Mesendoderm (in vitro differentiated cells): Measurements from ENCODE around the gene RPN2.

Source experiments
- DNase-seq: peaks from one replicate; pipeline ENCODE4 v3.0.0; 2013
- H2AK5ac ChIP-seq: 2 replicates; pipeline ENCODE4 v1.6.1; 2013; ENCODE audit warnings: low read length, inconsistent platforms
- H2BK120ac ChIP-seq: 2 replicates; pipeline ENCODE4 v1.6.1; 2013; ENCODE audit warnings: low read depth, mild to moderate bottlenecking, low read length, moderate library complexity, mixed read lengths
- H2BK15ac ChIP-seq: replicated peaks from 2 replicates; pipeline ENCODE4 v1.6.1; 2013; ENCODE audit warnings: low read depth, mild to moderate bottlenecking, moderate library complexity
- H2BK5ac ChIP-seq: 2 replicates; pipeline ENCODE4 v1.6.1; 2013; ENCODE audit warnings: low read length, inconsistent platforms
- H3K18ac ChIP-seq: 2 replicates; pipeline ENCODE4 v1.6.1; 2013; ENCODE audit warnings: mild to moderate bottlenecking, low read length, mixed read lengths
- H3K23ac ChIP-seq: one replicate; pipeline ENCODE4 v1.6.1; 2013; ENCODE audit warnings: low read length
- H3K27ac ChIP-seq: 2 replicates; pipeline ENCODE4 v1.5.1; 2013; ENCODE audit warnings: low read depth, mild to moderate bottlenecking, inconsistent platforms, low read length, moderate library complexity
- H3K27me3 ChIP-seq: 2 replicates; pipeline ENCODE4 v1.6.1; 2013; ENCODE audit warnings: low read length, control low read depth, mild to moderate bottlenecking, inconsistent platforms; ENCODE audit not compliant: insufficient read depth, poor library complexity
- H3K36me3 ChIP-seq: 2 replicates; pipeline ENCODE4 v1.6.1; 2013; ENCODE audit warnings: low read length, inconsistent platforms; ENCODE audit not compliant: control insufficient read depth, insufficient read depth
- H3K4ac ChIP-seq: one replicate; pipeline ENCODE4 v1.6.1; 2013; ENCODE audit warnings: low read depth, mild to moderate bottlenecking, low read length, moderate library complexity
- H3K4me1 ChIP-seq: 2 replicates; pipeline ENCODE4 v1.6.1; 2013; ENCODE audit warnings: low read depth, low read length, inconsistent platforms; ENCODE audit not compliant: control insufficient read depth
- H3K4me2 ChIP-seq: 2 replicates; pipeline ENCODE4 v1.6.1; 2013; ENCODE audit warnings: low read length
- H3K4me3 ChIP-seq: 2 replicates; pipeline ENCODE4 v1.5.1; 2013; ENCODE audit warnings: mild to moderate bottlenecking, low read length
- H3K56ac ChIP-seq: one replicate; pipeline ENCODE4 v1.6.1; 2013; ENCODE audit warnings: low read length
- H3K79me1 ChIP-seq: 2 replicates; pipeline ENCODE4 v1.6.1; 2013; ENCODE audit warnings: low read length, inconsistent platforms
- H3K79me2 ChIP-seq: 2 replicates; pipeline ENCODE4 v1.6.1; 2013; ENCODE audit warnings: mild to moderate bottlenecking, low read length; ENCODE audit not compliant: control insufficient read depth, insufficient read depth
- H3K9ac ChIP-seq: 2 replicates; pipeline ENCODE4 v1.6.1; 2013; ENCODE audit warnings: low read length, inconsistent platforms
- H4K5ac ChIP-seq: one replicate; pipeline ENCODE4 v1.6.1; 2013; ENCODE audit warnings: low read length
- H4K8ac ChIP-seq: one replicate; pipeline ENCODE4 v1.6.1; 2013; ENCODE audit warnings: low read depth, mild to moderate bottlenecking, control low read depth, low read length, moderate library complexity
- WGBS: extraction: QIAGEN DNeasy Blood & Tissue Kit; methylation state at CpG from one replicate; pipeline ENCODE4 v1.1.7; 2013; ENCODE audit warnings: low lambda C conversion rate, missing lambda C conversion rate; ENCODE audit not compliant: insufficient coverage; ENCODE audit errors: extremely low coverage; 5-methylcytosine and 5-hydroxymethylcytosine counted together

Gene RPN2

DNA sequence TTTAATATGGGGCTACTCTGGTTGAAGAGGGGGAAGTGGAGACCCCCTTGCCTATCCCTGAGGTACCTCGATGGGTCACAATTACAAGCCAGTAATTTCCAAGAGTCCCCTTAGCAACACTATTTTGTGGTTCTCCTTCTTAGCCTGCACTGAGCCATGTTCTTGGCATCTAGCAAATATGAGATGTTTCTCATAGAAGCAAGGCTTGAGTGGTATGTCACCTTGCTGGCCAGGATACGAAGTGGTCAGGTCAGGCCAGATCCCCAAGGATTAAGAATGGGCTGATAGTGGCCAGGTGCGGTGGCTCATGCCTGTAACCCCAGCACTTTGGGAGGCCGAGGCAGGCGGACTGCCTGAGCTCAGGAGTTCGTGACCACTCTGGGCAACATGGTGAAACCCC is 84.6 kb downstream of the RPN2 start:
- no CpG with 5 or more reads among the region's 6 CpGs for WGBS
- no peaks in the 10 kb centered on the region for H3K36me3 ChIP-seq
- no peak overlapping the region for H2BK15ac ChIP-seq
- no peak overlapping the region for H3K23ac ChIP-seq
- no peaks in the 10 kb centered on the region for H3K27me3 ChIP-seq
- H4K8ac ChIP-seq: no peak overlapping the region
- no peak overlapping the region for H3K56ac ChIP-seq
- H3K27ac ChIP-seq: no peak overlapping the region
- H3K4me1 ChIP-seq: no peaks in the 10 kb centered on the region
- no peak overlapping the region for H4K5ac ChIP-seq
- H3K79me1 ChIP-seq: no peaks in the 10 kb centered on the region
- H3K4me3 ChIP-seq: no peak overlapping the region
- H3K79me2 ChIP-seq: no peaks in the 10 kb centered on the region
- no peak for DNase-seq
- H2AK5ac ChIP-seq: no peak overlapping the region
- H3K9ac ChIP-seq: no peak overlapping the region
- H3K4ac ChIP-seq: no peak overlapping the region
- no peak overlapping the region for H3K4me2 ChIP-seq
- no peak overlapping the region for H3K18ac ChIP-seq
- no peak overlapping the region for H2BK5ac ChIP-seq
- no peak overlapping the region for H2BK120ac ChIP-seq

DNA sequence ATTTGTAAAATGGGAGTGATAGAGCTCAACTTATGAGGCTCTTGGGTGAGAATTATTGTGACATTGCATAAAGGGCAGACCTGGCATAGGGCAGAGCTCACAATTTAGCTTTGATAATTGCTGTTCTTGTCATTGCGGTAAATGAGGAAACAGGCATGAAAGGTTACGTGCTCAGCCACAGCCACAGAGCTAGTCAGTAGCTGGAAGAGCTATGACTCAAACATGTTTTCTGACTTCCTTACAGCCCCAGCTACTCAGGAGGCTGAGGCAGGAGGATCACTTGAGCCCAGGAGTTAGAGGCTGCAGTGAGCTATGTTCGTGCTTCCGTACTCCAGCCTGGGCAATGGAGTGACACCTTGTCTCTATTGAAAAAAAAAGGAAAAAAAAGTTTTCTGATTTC is 86.0 kb downstream of the RPN2 start:
- Histone ChIP-seq H3K4me1 (no peaks in the 10 kb centered on the region), H3K36me3 (no peaks in the 10 kb centered on the region), H3K4me3 (no peak overlapping the region), H4K8ac (no peak overlapping the region), H2BK5ac (no peak overlapping the region), H3K27ac (no peak overlapping the region), H3K4ac (no peak overlapping the region), H3K23ac (no peak overlapping the region), H3K79me2 (no peaks in the 10 kb centered on the region), H3K9ac (no peak overlapping the region), H3K18ac (no peak overlapping the region), H3K79me1 (no peaks in the 10 kb centered on the region), H2AK5ac (no peak overlapping the region), H4K5ac (no peak overlapping the region), H2BK15ac (no peak overlapping the region), H2BK120ac (no peak overlapping the region), H3K4me2 (no peak overlapping the region), H3K56ac (no peak overlapping the region), H3K27me3 (no peaks in the 10 kb centered on the region)
- no peak for DNase-seq
- no CpG with 5 or more reads among the region's 4 CpGs for WGBS

DNA sequence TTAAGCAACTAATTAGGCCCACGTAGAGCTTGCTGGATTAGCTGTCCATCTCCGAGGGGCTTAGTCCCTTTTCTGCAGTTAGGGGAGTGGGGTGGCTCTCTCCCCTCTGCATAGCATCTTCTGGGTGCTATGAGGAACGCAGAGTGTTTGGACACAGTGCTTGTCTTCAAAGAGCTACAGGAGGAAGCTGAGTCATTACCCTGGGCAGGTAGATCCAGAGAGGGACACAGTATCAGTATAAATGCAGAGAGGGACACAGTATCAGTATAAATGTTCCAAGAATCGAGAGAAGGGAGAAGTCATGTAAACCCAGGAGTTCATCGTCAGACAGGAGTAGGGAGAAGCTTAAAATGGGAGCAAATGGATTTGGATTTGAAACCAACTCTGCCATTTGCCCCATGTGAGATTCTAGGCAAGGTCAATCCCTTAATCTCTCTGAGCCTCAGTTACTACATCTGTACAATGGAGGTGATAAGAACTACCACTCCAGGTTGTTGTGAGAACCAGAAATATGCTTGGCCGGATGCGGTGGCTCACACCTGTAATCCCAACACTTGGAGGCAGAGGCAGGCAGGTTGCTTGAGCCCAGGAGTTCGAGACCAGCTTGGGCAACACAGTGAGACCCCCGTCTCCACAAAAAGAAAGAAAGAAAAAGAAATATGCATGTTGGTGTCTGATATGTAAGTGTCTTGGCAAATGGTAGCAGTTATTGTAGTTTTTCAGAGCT is 88.0 kb downstream of the RPN2 start:
- Histone ChIP-seq H3K9ac (no peak overlapping the region), H3K79me1 (no peaks in the 10 kb centered on the region), H3K27ac (no peak overlapping the region), H3K79me2 (no peaks in the 10 kb centered on the region), H3K4me2 (no peak overlapping the region), H2BK15ac (no peak overlapping the region), H3K36me3 (no peaks in the 10 kb centered on the region), H3K27me3 (no peaks in the 10 kb centered on the region), H2BK120ac (no peak overlapping the region), H3K56ac (no peak overlapping the region), H3K4me1 (no peaks in the 10 kb centered on the region), H3K23ac (no peak overlapping the region), H3K4me3 (no peak overlapping the region), H2BK5ac (no peak overlapping the region), H3K4ac (no peak overlapping the region), H4K5ac (no peak overlapping the region), H2AK5ac (no peak overlapping the region), H3K18ac (no peak overlapping the region), H4K8ac (no peak overlapping the region)
- no peak for DNase-seq
- WGBS: no CpG with 5 or more reads among the region's 9 CpGs

DNA sequence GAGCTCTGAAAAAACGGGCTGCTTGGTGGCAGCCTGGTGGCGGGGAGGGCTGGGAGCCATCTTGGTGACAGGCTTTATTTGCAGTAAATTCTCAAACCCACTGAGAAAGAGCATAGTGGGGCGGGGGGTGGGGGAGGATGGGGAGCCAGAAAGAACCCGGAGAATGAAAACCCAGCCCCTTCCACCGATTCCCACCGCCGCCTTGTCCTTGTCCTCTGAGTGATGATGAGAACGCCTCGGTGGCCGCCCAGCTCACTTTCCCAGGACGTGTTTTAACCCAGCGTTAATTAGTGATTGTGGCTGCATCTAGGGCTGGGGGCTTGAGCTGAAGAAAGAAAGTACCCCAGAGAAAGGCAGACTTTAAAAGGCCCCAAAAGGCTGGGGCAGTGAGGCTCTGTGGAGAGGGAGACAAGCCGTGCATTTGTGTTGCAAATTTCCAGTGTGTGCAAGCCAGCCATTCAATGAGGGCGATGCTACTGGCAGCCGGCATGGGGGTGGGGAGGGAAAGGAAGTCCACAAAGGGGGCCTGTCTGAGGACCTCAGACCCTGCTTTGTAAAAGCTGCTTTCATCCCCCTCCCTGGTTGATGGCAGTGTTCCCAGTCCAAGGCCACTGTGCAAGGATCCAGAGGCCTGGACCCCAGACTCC is 88.7 kb downstream of the RPN2 start:
- H3K4me3 ChIP-seq: no peak overlapping the region
- no peak overlapping the region for H3K18ac ChIP-seq
- no peaks in the 10 kb centered on the region for H3K79me1 ChIP-seq
- H3K9ac ChIP-seq: no peak overlapping the region
- H3K4me2 ChIP-seq: no peak overlapping the region
- H3K23ac ChIP-seq: no peak overlapping the region
- no peaks in the 10 kb centered on the region for H3K79me2 ChIP-seq
- no peak overlapping the region for H3K4ac ChIP-seq
- H4K8ac ChIP-seq: no peak overlapping the region
- no peak overlapping the region for H2BK120ac ChIP-seq
- no CpG with 5 or more reads among the region's 15 CpGs for WGBS
- no peak overlapping the region for H4K5ac ChIP-seq
- H3K56ac ChIP-seq: no peak overlapping the region
- H3K27me3 ChIP-seq: no peaks in the 10 kb centered on the region
- DNase-seq: no peak
- no peak overlapping the region for H2BK15ac ChIP-seq
- no peak overlapping the region for H2AK5ac ChIP-seq
- H2BK5ac ChIP-seq: no peak overlapping the region
- H3K4me1 ChIP-seq: no peaks in the 10 kb centered on the region
- H3K36me3 ChIP-seq: no peaks in the 10 kb centered on the region
- H3K27ac ChIP-seq: no peak overlapping the region

DNA sequence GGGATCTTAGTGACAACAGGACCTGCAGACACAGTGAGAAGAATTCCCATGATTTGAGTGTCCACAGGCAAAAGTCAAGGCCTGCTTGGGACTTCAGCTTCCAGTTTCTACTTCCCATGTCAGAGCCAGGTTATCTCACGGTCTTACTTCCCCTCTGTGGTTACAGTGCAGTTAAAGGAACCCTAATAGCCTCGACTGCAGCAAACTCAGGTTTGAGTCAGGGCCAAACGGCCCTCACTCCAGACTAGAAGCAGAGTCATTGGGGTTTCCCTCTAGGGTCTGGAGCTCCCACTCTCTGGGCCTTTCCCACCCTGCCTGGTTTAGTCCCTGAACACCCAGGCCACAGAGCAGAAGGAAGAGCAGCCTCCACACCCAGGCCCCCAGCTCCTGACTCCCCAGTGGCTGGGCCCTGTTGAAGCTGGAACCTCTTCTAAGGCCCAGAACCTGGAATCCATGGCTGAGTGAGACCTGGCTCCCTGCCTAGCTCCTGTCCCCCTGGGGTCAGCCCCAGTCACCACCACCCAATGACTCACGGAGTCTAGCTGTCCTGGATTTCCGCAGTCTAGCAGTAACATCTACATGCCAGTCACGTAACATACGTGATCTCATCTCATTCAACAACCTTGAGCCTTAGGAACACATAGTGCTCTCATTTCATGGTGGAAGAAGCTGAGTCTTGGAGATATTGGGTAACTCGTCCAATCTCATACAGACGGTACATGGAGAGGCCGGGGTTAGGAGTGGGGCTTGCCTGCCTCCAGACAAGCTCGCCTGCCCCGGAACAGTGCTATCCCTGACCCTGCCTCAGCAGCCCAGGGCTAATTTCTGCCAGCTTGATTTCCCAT is 91.7 kb downstream of the RPN2 start:
- Histone ChIP-seq H3K4me1 (no peaks in the 10 kb centered on the region), H2AK5ac (peak overlapping the region; percentile 96), H3K23ac (no peak overlapping the region), H3K4me3 (no peak overlapping the region), H3K4me2 (no peak overlapping the region), H3K4ac (no peak overlapping the region), H2BK120ac (no peak overlapping the region), H2BK5ac (no peak overlapping the region), H3K18ac (no peak overlapping the region), H3K79me2 (no peaks in the 10 kb centered on the region), H3K27ac (no peak overlapping the region), H3K27me3 (no peaks in the 10 kb centered on the region), H3K36me3 (no peaks in the 10 kb centered on the region), H3K9ac (no peak overlapping the region), H3K79me1 (no peaks in the 10 kb centered on the region), H3K56ac (peak overlapping the region; percentile 42), H4K5ac (peak overlapping the region; percentile 81), H2BK15ac (no peak overlapping the region), H4K8ac (no peak overlapping the region)
- WGBS: no CpG with 5 or more reads among the region's 12 CpGs
- DNase-seq: no peak
